Measurements from ENCODE around the gene MMP17. TPM values are rescaled to one million over a fixed set of nuclear protein-coding genes. Genes with fewer than 3 reads are reported as not detected.

Gene MMP17
- total and polyA plus RNA-seq, 10 of the 15 experiments (the other 5 are each of a cell fraction or from before 2014, with no cell fraction given): 0.11 to 0.28 (median 0.23) TPM; not detected in 7

DNA sequence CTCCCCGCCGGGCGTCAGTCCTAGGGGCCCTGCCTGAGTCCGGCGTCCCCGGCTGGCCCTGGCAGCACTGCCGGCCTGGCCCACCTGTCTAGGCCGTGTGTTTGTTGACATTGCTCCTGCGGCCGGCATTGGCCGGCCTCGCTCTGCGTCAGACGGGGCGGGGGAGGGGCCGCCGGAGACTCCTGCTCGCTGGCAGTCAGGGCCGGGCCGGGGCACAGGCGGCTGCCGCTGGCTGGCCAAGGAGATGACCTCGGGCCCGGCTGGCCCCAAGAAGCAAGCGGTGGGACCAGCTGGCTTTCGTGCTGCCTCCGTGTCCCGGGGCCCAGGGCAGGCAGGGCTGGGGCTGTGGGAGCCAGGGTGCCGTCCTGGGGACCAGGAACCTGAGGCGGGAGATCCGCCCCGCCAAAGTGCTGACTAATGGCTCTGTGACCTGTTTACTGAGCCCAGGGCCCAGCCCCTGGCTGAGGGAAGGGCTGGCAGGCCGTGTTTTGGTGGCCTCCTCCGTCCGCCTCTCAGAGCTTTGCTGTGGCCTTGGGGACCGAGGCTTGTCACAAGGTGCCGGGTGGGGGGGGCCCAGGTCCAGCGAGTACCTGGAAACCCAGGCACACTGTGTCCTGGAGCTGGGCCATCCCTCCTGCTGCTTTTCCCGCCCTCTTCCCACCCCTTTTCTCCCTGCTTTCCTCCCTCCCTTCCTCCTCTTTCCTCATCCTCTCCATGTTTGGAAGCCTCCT is 68.1 kb downstream of the MMP17 start (continued):
- TF ChIP-seq, protein P1, sequence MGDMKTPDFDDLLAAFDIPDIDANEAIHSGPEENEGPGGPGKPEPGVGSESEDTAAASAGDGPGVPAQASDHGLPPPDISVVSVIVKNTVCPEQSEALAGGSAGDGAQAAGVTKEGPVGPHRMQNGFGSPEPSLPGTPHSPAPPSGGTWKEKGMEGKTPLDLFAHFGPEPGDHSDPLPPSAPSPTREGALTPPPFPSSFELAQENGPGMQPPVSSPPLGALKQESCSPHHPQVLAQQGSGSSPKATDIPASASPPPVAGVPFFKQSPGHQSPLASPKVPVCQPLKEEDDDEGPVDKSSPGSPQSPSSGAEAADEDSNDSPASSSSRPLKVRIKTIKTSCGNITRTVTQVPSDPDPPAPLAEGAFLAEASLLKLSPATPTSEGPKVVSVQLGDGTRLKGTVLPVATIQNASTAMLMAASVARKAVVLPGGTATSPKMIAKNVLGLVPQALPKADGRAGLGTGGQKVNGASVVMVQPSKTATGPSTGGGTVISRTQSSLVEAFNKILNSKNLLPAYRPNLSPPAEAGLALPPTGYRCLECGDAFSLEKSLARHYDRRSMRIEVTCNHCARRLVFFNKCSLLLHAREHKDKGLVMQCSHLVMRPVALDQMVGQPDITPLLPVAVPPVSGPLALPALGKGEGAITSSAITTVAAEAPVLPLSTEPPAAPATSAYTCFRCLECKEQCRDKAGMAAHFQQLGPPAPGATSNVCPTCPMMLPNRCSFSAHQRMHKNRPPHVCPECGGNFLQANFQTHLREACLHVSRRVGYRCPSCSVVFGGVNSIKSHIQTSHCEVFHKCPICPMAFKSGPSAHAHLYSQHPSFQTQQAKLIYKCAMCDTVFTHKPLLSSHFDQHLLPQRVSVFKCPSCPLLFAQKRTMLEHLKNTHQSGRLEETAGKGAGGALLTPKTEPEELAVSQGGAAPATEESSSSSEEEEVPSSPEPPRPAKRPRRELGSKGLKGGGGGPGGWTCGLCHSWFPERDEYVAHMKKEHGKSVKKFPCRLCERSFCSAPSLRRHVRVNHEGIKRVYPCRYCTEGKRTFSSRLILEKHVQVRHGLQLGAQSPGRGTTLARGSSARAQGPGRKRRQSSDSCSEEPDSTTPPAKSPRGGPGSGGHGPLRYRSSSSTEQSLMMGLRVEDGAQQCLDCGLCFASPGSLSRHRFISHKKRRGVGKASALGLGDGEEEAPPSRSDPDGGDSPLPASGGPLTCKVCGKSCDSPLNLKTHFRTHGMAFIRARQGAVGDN (IDR thresholded peaks at IDR 0.05): peak; percentile 67
- TF ChIP-seq, protein P2, sequence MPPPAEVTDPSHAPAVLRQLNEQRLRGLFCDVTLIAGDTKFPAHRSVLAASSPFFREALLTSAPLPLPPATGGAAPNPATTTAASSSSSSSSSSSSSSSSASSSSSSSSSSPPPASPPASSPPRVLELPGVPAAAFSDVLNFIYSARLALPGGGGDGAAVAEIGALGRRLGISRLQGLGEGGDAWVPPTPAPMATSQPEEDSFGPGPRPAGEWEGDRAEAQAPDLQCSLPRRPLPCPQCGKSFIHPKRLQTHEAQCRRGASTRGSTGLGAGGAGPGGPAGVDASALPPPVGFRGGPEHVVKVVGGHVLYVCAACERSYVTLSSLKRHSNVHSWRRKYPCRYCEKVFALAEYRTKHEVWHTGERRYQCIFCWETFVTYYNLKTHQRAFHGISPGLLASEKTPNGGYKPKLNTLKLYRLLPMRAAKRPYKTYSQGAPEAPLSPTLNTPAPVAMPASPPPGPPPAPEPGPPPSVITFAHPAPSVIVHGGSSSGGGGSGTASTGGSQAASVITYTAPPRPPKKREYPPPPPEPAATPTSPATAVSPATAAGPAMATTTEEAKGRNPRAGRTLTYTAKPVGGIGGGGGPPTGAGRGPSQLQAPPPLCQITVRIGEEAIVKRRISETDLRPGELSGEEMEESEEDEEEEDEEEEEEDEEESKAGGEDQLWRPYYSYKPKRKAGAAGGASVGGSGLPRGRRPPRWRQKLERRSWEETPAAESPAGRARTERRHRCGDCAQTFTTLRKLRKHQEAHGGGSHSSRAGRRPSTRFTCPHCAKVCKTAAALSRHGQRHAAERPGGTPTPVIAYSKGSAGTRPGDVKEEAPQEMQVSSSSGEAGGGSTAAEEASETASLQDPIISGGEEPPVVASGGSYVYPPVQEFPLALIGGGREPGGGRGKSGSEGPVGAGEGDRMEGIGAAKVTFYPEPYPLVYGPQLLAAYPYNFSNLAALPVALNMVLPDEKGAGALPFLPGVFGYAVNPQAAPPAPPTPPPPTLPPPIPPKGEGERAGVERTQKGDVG (CRISPR knock-in tag; IDR thresholded peaks at IDR 0.05): no peak
- no peak for TF ChIP-seq CBFB (IDR thresholded peaks at IDR 0.05; ENCODE audit: low read depth)
- TF ChIP-seq WRNIP1 (IDR thresholded peaks at IDR 0.05; ENCODE audit: borderline replicate concordance, low read depth, low read length): no peak
- TF ChIP-seq KDM1A (IDR thresholded peaks at IDR 0.05; ENCODE audit: borderline replicate concordance): no peak
- no peak for TF ChIP-seq ETV6 (conservative IDR thresholded peaks at IDR 0.05 in 1 of 2, IDR thresholded peaks at IDR 0.05 in 1 of 2; ENCODE audit: borderline replicate concordance in 1 of 2, low read depth in 1 of 2)
- TF ChIP-seq, protein P3, sequence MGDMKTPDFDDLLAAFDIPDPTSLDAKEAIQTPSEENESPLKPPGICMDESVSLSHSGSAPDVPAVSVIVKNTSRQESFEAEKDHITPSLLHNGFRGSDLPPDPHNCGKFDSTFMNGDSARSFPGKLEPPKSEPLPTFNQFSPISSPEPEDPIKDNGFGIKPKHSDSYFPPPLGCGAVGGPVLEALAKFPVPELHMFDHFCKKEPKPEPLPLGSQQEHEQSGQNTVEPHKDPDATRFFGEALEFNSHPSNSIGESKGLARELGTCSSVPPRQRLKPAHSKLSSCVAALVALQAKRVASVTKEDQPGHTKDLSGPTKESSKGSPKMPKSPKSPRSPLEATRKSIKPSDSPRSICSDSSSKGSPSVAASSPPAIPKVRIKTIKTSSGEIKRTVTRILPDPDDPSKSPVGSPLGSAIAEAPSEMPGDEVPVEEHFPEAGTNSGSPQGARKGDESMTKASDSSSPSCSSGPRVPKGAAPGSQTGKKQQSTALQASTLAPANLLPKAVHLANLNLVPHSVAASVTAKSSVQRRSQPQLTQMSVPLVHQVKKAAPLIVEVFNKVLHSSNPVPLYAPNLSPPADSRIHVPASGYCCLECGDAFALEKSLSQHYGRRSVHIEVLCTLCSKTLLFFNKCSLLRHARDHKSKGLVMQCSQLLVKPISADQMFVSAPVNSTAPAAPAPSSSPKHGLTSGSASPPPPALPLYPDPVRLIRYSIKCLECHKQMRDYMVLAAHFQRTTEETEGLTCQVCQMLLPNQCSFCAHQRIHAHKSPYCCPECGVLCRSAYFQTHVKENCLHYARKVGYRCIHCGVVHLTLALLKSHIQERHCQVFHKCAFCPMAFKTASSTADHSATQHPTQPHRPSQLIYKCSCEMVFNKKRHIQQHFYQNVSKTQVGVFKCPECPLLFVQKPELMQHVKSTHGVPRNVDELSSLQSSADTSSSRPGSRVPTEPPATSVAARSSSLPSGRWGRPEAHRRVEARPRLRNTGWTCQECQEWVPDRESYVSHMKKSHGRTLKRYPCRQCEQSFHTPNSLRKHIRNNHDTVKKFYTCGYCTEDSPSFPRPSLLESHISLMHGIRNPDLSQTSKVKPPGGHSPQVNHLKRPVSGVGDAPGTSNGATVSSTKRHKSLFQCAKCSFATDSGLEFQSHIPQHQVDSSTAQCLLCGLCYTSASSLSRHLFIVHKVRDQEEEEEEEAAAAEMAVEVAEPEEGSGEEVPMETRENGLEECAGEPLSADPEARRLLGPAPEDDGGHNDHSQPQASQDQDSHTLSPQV (IDR thresholded peaks at IDR 0.05): no peak
- TF ChIP-seq, protein P4, sequence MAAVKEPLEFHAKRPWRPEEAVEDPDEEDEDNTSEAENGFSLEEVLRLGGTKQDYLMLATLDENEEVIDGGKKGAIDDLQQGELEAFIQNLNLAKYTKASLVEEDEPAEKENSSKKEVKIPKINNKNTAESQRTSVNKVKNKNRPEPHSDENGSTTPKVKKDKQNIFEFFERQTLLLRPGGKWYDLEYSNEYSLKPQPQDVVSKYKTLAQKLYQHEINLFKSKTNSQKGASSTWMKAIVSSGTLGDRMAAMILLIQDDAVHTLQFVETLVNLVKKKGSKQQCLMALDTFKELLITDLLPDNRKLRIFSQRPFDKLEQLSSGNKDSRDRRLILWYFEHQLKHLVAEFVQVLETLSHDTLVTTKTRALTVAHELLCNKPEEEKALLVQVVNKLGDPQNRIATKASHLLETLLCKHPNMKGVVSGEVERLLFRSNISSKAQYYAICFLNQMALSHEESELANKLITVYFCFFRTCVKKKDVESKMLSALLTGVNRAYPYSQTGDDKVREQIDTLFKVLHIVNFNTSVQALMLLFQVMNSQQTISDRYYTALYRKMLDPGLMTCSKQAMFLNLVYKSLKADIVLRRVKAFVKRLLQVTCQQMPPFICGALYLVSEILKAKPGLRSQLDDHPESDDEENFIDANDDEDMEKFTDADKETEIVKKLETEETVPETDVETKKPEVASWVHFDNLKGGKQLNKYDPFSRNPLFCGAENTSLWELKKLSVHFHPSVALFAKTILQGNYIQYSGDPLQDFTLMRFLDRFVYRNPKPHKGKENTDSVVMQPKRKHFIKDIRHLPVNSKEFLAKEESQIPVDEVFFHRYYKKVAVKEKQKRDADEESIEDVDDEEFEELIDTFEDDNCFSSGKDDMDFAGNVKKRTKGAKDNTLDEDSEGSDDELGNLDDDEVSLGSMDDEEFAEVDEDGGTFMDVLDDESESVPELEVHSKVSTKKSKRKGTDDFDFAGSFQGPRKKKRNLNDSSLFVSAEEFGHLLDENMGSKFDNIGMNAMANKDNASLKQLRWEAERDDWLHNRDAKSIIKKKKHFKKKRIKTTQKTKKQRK (IDR thresholded peaks at IDR 0.05; ENCODE audit: low read depth, low read length): no peak
- TF ChIP-seq TCF3 (IDR thresholded peaks at IDR 0.05; ENCODE audit: borderline replicate concordance, insufficient read depth, low read depth, low read length): 0 out of 2 replicates have a peak, but pooled peaks have one; percentile 39
- no peak for TF ChIP-seq SMC3 (IDR thresholded peaks at IDR 0.05; ENCODE audit: borderline replicate concordance, low read length)
- TF ChIP-seq ZBED1 (IDR thresholded peaks at IDR 0.05; ENCODE audit: borderline replicate concordance): no peak
- no peak for TF ChIP-seq CBX3 (IDR thresholded peaks at IDR 0.05; ENCODE audit: borderline replicate concordance, low read depth)
- TF ChIP-seq POLR2AphosphoS5 (IDR thresholded peaks at IDR 0.05; ENCODE audit: low read length): no peak

Measured in GM12878 (cell line).